HepG2 (cell line): ENCODE results near the gene ESYT1. TPM values are rescaled to one million over a fixed set of nuclear protein-coding genes. Genes with fewer than 3 reads are reported as not detected.
A peak's percentile ranks its signal among the peaks of the same experiment; 100 is the strongest.

Experiments used
- AGO1 ChIP-seq: fragments of 200-400 bp; formaldehyde crosslinking; IDR thresholded peaks from 2 replicates; pipeline ENCODE4 v1.6.1; 2017; ENCODE audit warnings: mild to moderate bottlenecking, low read depth, low read length, moderate library complexity; ENCODE audit not compliant: poor library complexity, severe bottlenecking
- CHCHD3 ChIP-seq: sonication (generic); formaldehyde crosslinking; IDR thresholded peaks from 2 replicates; pipeline ENCODE4 v1.8.0; 2022; ENCODE audit warnings: mild to moderate bottlenecking, missing genetic modification reagents, moderate library complexity
- JUND ChIP-seq: sonication (generic); formaldehyde crosslinking; IDR thresholded peaks from 2 replicates; pipeline ENCODE4 v1.8.0; 2022; ENCODE audit warnings: mild to moderate bottlenecking, missing genetic modification reagents
- MBD4 ChIP-seq: IDR thresholded peaks from 2 replicates; pipeline ENCODE4 v1.6.1; 2012; ENCODE audit warnings: low read length, inconsistent platforms, borderline replicate concordance
- MED1 ChIP-seq: sonication (generic); formaldehyde crosslinking; IDR thresholded peaks from 2 replicates; pipeline ENCODE4 v1.4.0; 2020; ENCODE audit warnings: missing genetic modification reagents
- MEIS2 ChIP-seq: sonication (generic); formaldehyde crosslinking; IDR thresholded peaks from 2 replicates; pipeline ENCODE4 v1.9.0; 2021; ENCODE audit warnings: mild to moderate bottlenecking, missing genetic modification reagents
- PAWR ChIP-seq: sonication (generic); formaldehyde crosslinking; IDR thresholded peaks from 2 replicates; pipeline ENCODE4 v1.4.0; 2020; ENCODE audit warnings: missing genetic modification reagents, mild to moderate bottlenecking, borderline replicate concordance
- RXRA ChIP-seq: sonication (generic); formaldehyde crosslinking; IDR thresholded peaks from 2 replicates; pipeline ENCODE4 v1.5.1; 2020; ENCODE audit warnings: missing genetic modification reagents
- TCF12 ChIP-seq, 2 experiments: fragments of 450-650 bp in 1 of 2; sonication (generic) in 1 of 2; formaldehyde crosslinking in 1 of 2; IDR thresholded peaks; 2 replicates each; pipeline versions ENCODE4 v1.6.1 to v1.8.0; 2017 to 2022; ENCODE audit warnings: antibody characterized with exemption in 1 of 2, mild to moderate bottlenecking in 1 of 2, missing genetic modification reagents in 1 of 2, moderate library complexity in 1 of 2
- TRIM24 ChIP-seq: sonication (generic); formaldehyde crosslinking; IDR thresholded peaks from 2 replicates; pipeline ENCODE4 v1.8.0; 2022; ENCODE audit warnings: mild to moderate bottlenecking, missing genetic modification reagents
- U2AF1 ChIP-seq: fragments of 200-400 bp; formaldehyde crosslinking; optimal IDR thresholded peaks from 2 replicates; pipeline ENCODE3; 2017; ENCODE audit warnings: mild to moderate bottlenecking, low read depth, low read length
- ZBTB1 ChIP-seq: sonication (generic); formaldehyde crosslinking; IDR thresholded peaks from 2 replicates; pipeline ENCODE4 v1.4.0; 2020; ENCODE audit warnings: missing genetic modification reagents, borderline replicate concordance
- ZFAT ChIP-seq: sonication (generic); formaldehyde crosslinking; conservative IDR thresholded peaks from 2 replicates; pipeline ENCODE4 v1.8.1; 2023; ENCODE audit warnings: missing genetic modification reagents, inconsistent platforms
- ZIK1 ChIP-seq: sonication (generic); formaldehyde crosslinking; IDR thresholded peaks from 2 replicates; pipeline ENCODE4 v1.5.0; 2020; ENCODE audit warnings: mild to moderate bottlenecking, low read depth, missing genetic modification reagents, borderline replicate concordance
- ZNF350 ChIP-seq: sonication (generic); formaldehyde crosslinking; IDR thresholded peaks from 2 replicates; pipeline ENCODE4 v1.4.0; 2020; ENCODE audit warnings: mild to moderate bottlenecking, low read depth, missing genetic modification reagents, borderline replicate concordance
- ZNF570 ChIP-seq: sonication (generic); formaldehyde crosslinking; IDR thresholded peaks from 2 replicates; pipeline ENCODE4 v1.4.0; 2020; ENCODE audit warnings: mild to moderate bottlenecking, missing genetic modification reagents, borderline replicate concordance
- ZNF713 ChIP-seq: sonication (generic); formaldehyde crosslinking; IDR thresholded peaks from 2 replicates; pipeline ENCODE4 v1.4.0; 2020; ENCODE audit warnings: mild to moderate bottlenecking, missing genetic modification reagents
- polyA plus RNA-seq, 8 experiments: library from polyadenylated mRNA; depleted of rRNA in 3 of 8; stranded (reverse) in 7 of 8; unstranded in 1 of 8; fragments of >200 nt; fragmentation: Illumina TruSeq in 4 of 8; extraction: Trizol in 4 of 8; gene quantifications; 2 replicates each; pipeline versions ENCODE4 v1.2.1 to v1.2.3, GENCODE V29; 2011 to 2016; ENCODE audit warnings: low read depth in 4 of 8, missing spikeins in 1 of 8, mixed read lengths in 1 of 8; ENCODE audit not compliant: insufficient read depth in 1 of 8
- total RNA-seq, 5 experiments: library from RNA; depleted of rRNA; stranded (reverse); fragments of >200 nt; fragmentation: Illumina TruSeq; extraction: Trizol; gene quantifications; 2 replicates each; pipeline ENCODE4 v1.2.3, GENCODE V29; 2016; ENCODE audit warnings: low read depth in 1 of 5
- TF ChIP-seq, protein P1 (sequence below): IDR thresholded peaks from 2 replicates; pipeline ENCODE4 v1.6.1; 2016; ENCODE audit warnings: low read depth
- TF ChIP-seq, protein P2 (sequence below): sonication (generic); formaldehyde crosslinking; IDR thresholded peaks from 2 replicates; pipeline ENCODE4 v1.4.0; 2020; ENCODE audit warnings: missing genetic modification reagents
- TF ChIP-seq, protein P3 (sequence below): IDR thresholded peaks from 2 replicates; pipeline ENCODE4 v1.6.1; 2016; ENCODE audit warnings: missing biosample characterization, missing genetic modification reagents, low read depth
- TF ChIP-seq, protein P4 (sequence below), 2 experiments: IDR thresholded peaks; 2 replicates each; pipeline ENCODE4 v1.6.1; 2011 to 2012; ENCODE audit warnings: low read length in 2 of 2, borderline replicate concordance in 1 of 2, low read depth in 1 of 2, mild to moderate bottlenecking in 1 of 2, moderate library complexity in 1 of 2

The ESYT1 gene
- total and polyA plus RNA-seq, 2 of the 13 experiments (the other 11 are each of a cell fraction or from before 2014, with no cell fraction given), result 66.9 to 71.0 TPM

DNA sequence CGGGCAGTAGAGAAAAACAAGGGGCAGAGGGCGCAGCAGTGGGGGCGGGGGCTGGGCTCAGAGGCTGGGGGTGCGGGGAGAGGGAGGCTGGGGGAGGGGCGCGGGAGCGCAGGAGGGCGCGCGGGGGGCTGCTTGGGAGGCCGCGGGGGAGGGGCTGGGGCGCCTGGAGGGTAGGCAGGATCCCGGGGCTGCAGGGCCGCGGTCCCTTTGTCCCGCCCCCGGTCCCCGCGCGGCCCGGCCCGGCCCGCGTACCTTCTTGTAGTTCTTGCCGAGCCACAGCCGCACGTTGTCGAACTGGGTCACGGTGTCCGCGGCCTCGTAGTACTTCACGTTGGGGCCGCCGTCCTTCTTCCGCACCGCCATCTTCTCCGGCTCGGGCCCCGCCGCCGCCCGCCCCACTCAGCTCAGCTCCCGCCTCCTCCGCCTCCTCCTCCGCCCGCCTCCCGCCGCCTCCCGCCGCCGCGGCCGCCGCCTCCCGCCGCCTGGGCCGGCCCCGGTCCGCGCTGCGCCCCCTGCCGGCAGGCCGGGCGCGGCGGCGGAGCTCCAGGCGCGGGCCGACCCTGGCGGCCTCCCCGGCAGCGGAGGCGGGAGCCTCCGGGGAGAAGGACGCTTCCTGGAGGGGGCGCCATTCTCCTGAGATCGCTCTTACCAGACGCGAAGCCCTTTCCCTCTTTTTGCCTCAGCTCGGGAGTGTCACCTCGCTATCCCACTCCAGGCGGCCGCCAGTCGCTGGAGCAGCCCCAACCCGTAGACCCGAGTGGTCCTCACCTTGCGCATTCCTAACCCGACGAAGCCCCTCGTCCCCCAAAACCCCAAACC, 61.2 kb downstream of the ESYT1 start, which contains the start of gene SMARCC2 (continued):
- TF ChIP-seq, protein P1, sequence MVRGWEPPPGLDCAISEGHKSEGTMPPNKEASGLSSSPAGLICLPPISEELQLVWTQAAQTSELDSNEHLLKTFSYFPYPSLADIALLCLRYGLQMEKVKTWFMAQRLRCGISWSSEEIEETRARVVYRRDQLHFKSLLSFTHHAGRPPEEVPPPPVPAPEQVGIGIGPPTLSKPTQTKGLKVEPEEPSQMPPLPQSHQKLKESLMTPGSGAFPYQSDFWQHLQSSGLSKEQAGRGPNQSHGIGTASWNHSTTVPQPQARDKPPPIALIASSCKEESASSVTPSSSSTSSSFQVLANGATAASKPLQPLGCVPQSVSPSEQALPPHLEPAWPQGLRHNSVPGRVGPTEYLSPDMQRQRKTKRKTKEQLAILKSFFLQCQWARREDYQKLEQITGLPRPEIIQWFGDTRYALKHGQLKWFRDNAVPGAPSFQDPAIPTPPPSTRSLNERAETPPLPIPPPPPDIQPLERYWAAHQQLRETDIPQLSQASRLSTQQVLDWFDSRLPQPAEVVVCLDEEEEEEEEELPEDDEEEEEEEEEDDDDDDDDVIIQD (CRISPR knock-in tag), result no peak
- no peak for TF ChIP-seq PAWR (CRISPR knock-in tag)
- TF ChIP-seq TRIM24, result no peak
- no peak for TF ChIP-seq ZNF713
- TF ChIP-seq CHCHD3 (CRISPR knock-in tag), result no peak
- no peak for TF ChIP-seq TCF12 (IDR thresholded peaks at IDR 0.05)
- TF ChIP-seq TCF12 (CRISPR knock-in tag; IDR thresholded peaks at IDR 0.05), result no peak
- TF ChIP-seq MEIS2 (CRISPR knock-in tag), result no peak
- TF ChIP-seq, protein P2, sequence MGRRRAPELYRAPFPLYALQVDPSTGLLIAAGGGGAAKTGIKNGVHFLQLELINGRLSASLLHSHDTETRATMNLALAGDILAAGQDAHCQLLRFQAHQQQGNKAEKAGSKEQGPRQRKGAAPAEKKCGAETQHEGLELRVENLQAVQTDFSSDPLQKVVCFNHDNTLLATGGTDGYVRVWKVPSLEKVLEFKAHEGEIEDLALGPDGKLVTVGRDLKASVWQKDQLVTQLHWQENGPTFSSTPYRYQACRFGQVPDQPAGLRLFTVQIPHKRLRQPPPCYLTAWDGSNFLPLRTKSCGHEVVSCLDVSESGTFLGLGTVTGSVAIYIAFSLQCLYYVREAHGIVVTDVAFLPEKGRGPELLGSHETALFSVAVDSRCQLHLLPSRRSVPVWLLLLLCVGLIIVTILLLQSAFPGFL (CRISPR knock-in tag), result no peak
- TF ChIP-seq AGO1, result no peak
- peak; percentile 35; the same call in 1 of the 2 replicates for TF ChIP-seq MED1
- no peak for TF ChIP-seq ZNF350 (CRISPR knock-in tag)
- TF ChIP-seq RXRA (CRISPR knock-in tag), result no peak
- no peak for TF ChIP-seq JUND (CRISPR knock-in tag)
- TF ChIP-seq, protein P3, sequence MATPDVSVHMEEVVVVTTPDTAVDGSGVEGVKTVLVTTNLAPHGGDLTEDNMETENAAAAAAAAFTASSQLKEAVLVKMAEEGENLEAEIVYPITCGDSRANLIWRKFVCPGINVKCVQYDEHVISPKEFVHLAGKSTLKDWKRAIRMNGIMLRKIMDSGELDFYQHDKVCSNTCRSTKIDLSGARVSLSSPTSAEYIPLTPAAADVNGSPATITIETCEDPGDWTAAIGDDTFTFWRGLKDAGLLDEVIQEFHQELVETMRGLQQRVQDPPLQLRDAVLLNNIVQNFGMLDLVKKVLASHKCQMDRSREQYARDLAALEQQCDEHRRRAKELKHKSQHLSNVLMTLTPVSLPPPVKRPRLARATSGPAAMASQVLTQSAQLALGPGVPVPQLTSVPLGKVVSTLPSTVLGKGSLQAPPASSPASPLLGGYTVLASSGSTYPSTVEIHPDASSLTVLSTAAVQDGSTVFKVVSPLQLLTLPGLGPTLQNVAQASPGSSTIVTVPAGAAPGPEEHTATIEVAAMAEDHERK (CRISPR knock-in tag), result no peak
- no peak for TF ChIP-seq U2AF1
- TF ChIP-seq, protein P4, sequence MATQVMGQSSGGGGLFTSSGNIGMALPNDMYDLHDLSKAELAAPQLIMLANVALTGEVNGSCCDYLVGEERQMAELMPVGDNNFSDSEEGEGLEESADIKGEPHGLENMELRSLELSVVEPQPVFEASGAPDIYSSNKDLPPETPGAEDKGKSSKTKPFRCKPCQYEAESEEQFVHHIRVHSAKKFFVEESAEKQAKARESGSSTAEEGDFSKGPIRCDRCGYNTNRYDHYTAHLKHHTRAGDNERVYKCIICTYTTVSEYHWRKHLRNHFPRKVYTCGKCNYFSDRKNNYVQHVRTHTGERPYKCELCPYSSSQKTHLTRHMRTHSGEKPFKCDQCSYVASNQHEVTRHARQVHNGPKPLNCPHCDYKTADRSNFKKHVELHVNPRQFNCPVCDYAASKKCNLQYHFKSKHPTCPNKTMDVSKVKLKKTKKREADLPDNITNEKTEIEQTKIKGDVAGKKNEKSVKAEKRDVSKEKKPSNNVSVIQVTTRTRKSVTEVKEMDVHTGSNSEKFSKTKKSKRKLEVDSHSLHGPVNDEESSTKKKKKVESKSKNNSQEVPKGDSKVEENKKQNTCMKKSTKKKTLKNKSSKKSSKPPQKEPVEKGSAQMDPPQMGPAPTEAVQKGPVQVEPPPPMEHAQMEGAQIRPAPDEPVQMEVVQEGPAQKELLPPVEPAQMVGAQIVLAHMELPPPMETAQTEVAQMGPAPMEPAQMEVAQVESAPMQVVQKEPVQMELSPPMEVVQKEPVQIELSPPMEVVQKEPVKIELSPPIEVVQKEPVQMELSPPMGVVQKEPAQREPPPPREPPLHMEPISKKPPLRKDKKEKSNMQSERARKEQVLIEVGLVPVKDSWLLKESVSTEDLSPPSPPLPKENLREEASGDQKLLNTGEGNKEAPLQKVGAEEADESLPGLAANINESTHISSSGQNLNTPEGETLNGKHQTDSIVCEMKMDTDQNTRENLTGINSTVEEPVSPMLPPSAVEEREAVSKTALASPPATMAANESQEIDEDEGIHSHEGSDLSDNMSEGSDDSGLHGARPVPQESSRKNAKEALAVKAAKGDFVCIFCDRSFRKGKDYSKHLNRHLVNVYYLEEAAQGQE (IDR thresholded peaks at IDR 0.05; ENCODE audit: borderline replicate concordance in 1 of 2, low read depth in 1 of 2, low read length in 2 of 2), result 0 out of 4 replicates have a peak, but pooled peaks of 1 of the 2 experiments have one; percentile 7
- no peak for TF ChIP-seq MBD4
- TF ChIP-seq ZIK1 (CRISPR knock-in tag), result no peak
- TF ChIP-seq ZNF570 (CRISPR knock-in tag), result no peak
- TF ChIP-seq ZBTB1, result no peak
- no peak for TF ChIP-seq ZFAT (CRISPR knock-in tag)
